Fibroblast of villous mesenchyme (primary cell): ENCODE measurements around the gene TNFRSF8. TPM values are rescaled to one million over a fixed set of nuclear protein-coding genes. Genes with fewer than 3 reads are reported as not detected.

Experiments used
- DNase-seq: peaks from one replicate; pipeline ENCODE4 v3.0.0-alpha.2; 2010; ENCODE audit warnings: low read depth
- H3K4me3 ChIP-seq: 2 replicates; pipeline ENCODE4 v1.5.1; 2011; ENCODE audit warnings: low read depth, mild to moderate bottlenecking, low read length
- total RNA-seq: library from RNA; depleted of rRNA; stranded (reverse); fragments of >200 nt; gene quantifications from 2 replicates; pipeline ENCODE4 v1.2.3, GENCODE V29; 2012
- TF ChIP-seq, protein P1 (sequence below): IDR thresholded peaks from 2 replicates; pipeline ENCODE4 v1.5.1; 2012; ENCODE audit warnings: low read depth, mild to moderate bottlenecking, low read length; ENCODE audit not compliant: insufficient read depth

Gene TNFRSF8
- total RNA-seq, 1 donor: 0.86 TPM

DNA sequence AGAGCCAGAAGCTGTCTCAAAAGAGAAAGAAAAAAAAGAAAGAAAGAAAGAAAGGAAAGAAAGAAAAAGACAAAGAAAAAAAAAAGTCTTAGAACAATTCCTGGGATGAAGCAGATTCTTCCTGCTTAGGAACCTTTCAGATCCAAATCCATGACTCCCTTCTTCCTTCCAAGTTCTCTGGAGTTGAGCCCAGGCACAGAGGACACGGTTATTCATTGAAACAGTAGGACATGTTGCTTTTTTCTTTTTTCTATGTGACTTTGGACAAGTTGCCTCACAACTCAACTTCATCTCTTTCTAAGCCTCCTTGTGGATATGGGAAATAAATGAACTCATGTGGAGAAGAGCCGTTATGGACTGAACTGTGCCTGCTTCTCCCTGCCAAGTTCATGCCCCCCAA is 14.7 kb upstream of the TNFRSF8 start:
- TF ChIP-seq, protein P1, sequence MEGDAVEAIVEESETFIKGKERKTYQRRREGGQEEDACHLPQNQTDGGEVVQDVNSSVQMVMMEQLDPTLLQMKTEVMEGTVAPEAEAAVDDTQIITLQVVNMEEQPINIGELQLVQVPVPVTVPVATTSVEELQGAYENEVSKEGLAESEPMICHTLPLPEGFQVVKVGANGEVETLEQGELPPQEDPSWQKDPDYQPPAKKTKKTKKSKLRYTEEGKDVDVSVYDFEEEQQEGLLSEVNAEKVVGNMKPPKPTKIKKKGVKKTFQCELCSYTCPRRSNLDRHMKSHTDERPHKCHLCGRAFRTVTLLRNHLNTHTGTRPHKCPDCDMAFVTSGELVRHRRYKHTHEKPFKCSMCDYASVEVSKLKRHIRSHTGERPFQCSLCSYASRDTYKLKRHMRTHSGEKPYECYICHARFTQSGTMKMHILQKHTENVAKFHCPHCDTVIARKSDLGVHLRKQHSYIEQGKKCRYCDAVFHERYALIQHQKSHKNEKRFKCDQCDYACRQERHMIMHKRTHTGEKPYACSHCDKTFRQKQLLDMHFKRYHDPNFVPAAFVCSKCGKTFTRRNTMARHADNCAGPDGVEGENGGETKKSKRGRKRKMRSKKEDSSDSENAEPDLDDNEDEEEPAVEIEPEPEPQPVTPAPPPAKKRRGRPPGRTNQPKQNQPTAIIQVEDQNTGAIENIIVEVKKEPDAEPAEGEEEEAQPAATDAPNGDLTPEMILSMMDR: no peak
- no peak for DNase-seq
- no peak overlapping the region for H3K4me3 ChIP-seq

DNA sequence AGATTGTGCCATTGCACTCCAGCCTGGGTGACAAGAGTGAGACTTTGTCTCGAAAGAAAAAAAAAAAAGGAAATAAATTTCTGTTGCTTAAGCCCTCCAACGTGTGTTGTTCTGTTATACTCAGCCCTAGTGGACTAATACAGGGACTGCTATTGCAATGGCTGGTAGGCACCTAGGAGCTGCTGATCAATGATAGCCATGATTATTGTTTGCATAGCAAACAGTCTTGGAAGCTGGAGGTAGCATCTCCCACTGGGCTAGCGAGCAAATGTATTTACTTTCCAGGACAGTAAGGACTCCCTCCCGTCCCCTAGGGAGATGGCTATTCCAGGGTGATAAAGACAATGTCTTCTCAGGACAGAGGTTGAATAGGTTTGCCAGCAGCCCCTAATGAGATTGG is 13.5 kb upstream of the TNFRSF8 start:
- no peak overlapping the region for H3K4me3 ChIP-seq
- TF ChIP-seq, protein P1: no peak
- DNase-seq: no peak

DNA sequence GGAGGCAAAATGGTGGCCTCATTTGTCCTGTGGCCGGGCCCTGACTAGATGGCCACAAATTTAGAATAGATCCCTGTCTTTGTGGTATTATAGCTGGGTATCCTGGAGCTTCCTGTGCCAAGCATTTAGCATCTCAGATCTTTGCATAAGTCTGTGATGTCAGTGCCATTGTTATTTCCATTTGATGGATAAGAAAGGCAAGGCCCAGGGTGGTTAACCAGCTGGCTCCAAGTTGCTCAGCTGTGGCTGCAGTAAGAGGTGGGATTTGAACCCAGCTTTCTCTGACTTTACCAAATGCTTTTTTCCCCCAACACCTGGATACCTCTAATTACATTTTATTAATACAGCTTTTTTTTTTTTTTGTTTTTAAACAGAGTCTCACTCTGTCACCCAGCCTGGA is 11.7 kb upstream of the TNFRSF8 start:
- TF ChIP-seq, protein P1: no peak
- no peak for DNase-seq

DNA sequence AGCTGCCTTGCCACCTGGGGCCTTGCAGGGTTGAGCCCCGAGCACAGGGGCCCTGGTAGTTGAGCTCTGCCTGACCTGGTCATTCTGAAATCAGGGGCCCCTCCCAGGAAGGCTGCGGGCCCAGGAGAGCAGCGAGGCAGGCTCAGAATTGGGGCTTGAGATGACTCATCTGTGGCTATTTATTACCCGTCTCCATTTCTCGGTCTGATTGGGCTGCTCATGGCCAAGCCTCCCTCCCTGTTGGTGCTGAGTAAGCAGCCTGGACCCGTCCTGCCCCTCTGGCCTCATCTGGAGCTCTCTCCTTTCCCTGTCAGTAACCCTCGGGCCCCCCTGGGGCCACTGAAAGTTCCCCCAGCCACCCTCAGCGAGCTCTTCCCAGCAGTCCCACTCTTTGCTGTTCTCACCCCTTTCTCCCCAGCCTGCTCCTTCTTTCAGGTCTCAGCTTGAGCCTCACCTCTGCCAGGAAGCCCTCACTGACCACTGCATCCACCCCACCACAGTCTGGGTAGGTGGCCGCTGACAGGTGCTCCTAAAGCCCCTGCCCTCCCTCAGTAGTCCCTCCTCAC is 11.0 kb upstream of the TNFRSF8 start:
- TF ChIP-seq, protein P1: no peak
- peak; percentile 85 for DNase-seq
- H3K4me3 ChIP-seq: no peak overlapping the region

More for the DNA sequence above, 11.7 kb upstream of the TNFRSF8 start:
- no peak overlapping the region for H3K4me3 ChIP-seq

DNA sequence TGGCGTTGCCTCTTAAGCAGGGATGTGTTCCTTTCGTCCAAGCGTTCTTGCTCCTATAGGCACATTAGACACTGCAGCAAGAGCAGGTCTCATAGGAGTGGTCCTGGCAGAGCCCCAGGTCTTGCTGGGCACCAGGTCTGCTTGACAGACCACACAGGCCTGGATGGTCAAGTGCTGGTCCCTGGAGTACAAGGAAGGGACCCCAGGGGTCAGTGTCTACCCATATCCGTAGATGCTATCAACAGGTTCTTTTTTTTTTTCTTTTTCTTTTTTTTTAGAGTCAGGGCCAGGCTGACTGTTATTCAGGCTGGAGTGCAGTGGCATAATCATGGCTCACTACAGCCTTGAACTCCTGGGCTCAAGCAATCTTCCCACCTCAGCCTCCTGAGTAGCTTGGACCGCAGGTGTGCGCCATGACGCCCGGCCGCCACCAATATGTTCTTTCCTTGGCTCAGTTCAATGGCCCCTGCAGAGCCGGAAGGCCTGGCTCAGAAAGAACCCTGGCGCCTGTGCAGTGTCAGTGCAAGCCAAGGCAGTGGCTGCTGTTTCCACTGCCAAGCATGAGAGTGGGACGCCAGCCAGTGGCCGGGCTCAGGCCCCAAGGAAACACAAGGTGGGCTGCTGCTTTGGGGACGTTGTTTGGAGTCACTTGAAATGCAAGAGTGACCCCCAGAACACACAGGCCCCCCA is 10.0 kb upstream of the TNFRSF8 start:
- H3K4me3 ChIP-seq: no peak overlapping the region
- TF ChIP-seq, protein P1: peak; percentile 10
- DNase-seq: no peak

DNA sequence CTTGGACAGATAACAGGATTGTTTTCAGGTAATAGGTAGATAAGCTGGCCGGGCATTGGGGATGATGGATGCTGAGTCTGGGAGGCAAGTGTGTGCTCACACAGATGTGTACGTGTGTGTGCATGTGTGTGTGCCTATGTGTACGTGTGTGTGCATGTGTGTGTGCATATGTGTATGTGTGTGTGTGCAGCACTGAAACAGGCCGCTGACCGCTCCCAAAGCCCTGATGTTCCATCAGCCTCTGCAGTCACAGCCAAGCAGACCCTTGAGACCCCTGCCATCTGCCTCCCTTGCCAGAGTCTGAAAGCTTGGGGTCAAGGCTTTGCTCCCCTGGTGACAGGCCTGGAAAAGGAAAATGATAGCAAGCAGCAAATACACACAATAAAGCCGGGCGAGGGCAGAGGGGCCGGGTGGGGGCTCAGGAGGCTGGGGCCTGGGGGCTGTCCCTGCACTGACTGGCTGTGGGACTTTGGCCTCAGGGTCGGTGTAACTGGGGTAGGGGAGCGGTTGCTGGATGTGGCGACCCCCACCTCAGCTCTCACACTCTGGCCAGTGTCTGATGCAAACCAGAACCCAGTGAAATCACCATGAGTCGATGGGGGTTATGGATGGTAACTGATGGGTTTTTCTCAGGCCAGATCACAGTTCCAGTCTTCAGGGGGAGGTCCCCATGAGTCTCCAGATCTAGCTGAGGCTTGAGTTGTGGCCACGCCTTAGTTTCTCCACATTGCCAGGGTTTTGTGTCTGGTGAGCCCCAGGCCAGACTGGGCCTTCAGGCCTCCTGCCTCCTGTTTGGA is 9.2 kb upstream of the TNFRSF8 start:
- no peak for DNase-seq
- no peak overlapping the region for H3K4me3 ChIP-seq
- TF ChIP-seq, protein P1: no peak
